SW 1271 (cell line): ENCODE measurements around the gene OSCP1.

Source experiments
- DNase-seq, 2 experiments: peaks; one replicate each; lab custom pipeline; 2025; lab: John Stamatoyannopoulos, UW

Gene OSCP1

GRCh38 chr1:36401602-36402503 lies 48.4 kb downstream of the OSCP1 start:
- no peak for DNase-seq

GRCh38 chr1:36400825-36401601 lies 49.2 kb downstream of the OSCP1 start:
- no peak for DNase-seq

DNA sequence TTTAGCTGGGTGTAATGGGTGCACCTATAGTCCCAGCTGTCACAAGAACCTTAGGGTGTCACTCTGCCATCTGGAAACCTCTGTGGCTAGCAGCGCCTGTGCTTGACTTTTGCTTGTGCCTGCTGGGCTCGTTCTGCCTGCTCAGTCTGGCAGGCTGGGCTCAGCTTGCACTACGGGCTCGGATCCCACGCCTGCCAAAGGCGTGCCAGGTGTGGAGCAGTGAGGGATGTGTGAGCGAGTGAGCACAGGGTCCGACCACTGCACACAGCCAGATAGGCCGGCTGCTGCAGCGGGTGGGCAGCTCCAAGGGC lies 49.8 kb downstream of the OSCP1 start:
- no peak for DNase-seq

DNA sequence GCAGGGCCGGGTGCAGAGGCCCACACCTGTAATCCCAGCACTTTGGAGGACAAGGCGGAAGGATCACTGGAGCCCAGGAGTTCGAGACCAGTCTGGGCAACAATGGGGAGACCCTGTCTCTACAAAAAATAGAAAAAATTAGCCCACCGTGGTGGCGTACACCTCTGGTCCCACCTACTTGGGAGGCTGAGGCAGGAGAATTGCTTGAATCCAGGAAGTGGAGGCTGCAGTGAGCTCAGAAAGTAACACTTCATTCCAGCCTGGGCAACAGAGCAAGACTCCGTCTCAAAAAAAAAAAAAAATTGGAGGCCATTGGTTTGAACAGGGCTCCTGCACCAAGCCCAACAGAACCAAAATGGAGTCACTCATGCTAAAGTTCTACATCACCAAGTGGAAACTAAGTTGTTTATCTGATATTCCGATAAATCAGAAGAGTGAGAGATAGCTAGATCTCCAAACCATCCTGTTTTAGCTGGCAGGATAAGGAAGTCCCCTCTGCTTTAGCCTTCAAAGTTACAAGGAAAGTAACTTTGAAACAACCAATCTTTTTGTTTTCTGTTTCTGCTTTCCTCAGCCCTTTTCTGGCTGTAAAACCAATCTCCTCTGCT lies 51.8 kb downstream of the OSCP1 start:
- DNase-seq = no peak

- peak; percentile 69 to 81 for DNase-seq
These were observed 52.6 kb downstream of the OSCP1 start, which contains the start of gene LSM10 for GRCh38 chr1:36397378-36398230. TSS of gene LSM10 (minus strand) at chr1:36397908. CDS start at chr1:36394129, 3,779 bp downstream.

DNA sequence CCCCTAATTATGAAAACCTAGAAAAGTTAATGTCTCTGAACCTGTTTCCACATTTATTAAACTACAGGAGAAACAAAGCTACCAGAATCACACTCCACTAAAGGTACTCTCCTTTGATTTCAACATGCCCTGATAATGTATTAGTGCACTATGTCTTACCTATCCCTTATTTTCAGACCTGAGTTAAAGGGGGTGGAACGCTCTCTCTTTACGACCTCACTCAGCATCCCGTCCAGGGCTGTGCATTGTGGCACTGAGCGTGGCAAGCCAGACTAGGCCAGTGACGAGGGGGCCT lies 53.2 kb downstream of the OSCP1 start:
- no peak for DNase-seq

- DNase-seq = no peak
These were observed 53.9 kb downstream of the OSCP1 start for GRCh38 chr1:36396359-36396758.

GRCh38 chr1:36393686-36394085 lies 56.6 kb downstream of the OSCP1 start:
- DNase-seq = no peak

DNA sequence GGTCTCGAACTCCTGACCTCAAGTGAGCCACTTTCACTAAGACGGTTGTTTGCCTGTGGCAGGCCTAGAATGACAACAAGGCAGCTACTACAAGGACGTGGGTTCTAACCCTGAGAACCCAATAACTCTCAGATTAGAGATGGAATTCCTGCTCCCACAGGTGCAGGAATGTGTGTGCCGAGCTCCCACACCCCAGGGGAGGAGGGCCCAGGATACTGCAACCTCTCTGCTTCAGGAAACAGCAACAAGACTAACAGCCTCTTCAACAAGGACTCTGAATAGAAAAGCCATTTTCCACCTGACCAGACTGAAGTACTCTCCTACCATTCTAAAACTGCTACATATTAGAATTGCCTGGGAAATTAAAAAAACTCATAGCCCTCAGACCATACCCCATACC lies 57.4 kb downstream of the OSCP1 start:
- no peak for DNase-seq

DNA sequence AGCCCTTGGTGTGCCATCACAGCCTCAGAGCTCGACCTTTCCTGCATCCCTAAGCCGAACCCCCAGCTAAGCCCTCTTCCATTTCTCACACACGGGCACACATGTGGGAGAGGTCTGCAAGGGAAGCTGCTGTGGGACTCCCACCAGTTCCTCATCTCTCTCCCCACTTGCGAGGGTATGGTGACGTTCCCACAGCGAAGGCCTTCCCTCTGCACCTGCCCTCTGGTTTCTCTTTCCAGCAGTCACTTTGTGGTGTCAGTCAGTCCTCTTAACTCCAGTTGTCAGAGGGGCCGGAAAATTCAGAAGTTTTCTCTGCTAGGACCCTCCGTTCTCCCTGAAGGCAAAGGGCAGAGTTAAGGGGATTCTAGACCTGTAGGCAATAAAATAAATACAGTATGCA lies 59.0 kb downstream of the OSCP1 start:
- DNase-seq = no peak

DNA sequence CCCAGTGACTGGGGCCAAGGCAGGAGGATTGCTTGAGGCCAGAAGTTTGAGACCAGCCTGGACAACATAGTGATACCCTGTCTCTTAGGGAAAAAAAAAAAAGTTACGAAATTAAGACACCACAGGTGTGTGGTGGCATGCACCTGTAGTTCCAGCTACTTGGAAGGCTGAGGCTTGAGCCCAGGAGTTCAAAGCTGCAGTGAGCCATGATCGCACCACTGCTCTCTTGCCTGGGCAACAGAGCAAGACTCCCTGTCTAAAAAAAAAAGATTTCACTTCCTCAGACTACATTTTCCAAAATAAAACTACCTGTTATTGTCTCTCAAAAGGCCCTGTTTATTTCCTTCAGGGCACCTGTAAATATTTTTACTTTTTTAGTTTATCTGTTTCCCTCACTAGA lies 59.8 kb downstream of the OSCP1 start:
- DNase-seq = no peak

- DNase-seq = no peak
These were observed 60.3 kb downstream of the OSCP1 start for GRCh38 chr1:36389999-36390398.

- no peak for DNase-seq
These were observed 61.0 kb downstream of the OSCP1 start for GRCh38 chr1:36389261-36389660.

GRCh38 chr1:36387141-36387949 lies 62.9 kb downstream of the OSCP1 start:
- no peak for DNase-seq

DNA sequence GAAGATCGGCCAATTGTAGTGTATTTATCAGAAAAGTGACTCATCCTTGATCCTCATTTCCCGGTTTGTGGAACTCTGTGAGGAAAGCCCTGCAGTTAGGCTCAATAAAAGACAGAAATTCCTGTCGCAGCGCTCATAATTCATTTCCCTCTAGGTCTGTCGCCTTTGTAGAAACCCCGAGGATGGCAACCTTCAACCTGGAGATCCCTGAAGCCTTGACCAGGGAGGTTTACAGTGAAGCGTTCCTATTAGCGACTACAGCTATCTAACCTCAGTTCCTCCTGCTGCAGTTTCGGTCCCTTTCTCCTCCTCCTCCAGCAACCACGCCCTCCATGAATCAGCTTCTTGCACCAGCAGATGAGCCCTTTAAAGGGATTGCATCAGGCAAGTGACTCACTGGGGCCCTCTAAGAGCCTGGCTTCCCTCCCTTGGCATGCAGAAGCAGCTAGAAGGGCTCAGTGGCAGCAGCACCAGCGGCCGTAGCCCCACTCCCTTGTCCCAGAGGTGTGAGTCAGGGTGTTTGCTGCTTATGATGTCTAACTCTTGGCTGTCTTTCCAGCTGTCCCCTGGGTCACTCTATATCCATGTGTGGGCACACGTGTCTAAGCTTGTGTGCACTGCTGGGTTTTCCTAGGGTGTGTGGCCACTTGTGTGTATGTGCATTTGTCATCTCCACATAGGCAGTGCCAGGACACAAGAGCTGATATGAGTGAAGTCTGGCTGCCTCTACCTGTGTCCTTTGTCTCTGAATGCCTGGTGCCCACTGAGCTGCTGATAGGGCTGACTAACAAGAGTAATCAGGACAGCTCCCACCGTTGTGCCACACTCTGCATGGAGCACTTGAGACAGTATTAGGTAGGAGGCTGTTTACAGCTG lies 63.7 kb downstream of the OSCP1 start:
- peak; percentile 93 to 97 for DNase-seq

- peak; percentile 95 to 97 for DNase-seq
These were observed 64.6 kb downstream of the OSCP1 start, which contains the start of gene STK40 for GRCh38 chr1:36385410-36386264. TSS of gene STK40 (minus strand) at chr1:36385924. CDS start at chr1:36361332, 24,592 bp downstream.

DNA sequence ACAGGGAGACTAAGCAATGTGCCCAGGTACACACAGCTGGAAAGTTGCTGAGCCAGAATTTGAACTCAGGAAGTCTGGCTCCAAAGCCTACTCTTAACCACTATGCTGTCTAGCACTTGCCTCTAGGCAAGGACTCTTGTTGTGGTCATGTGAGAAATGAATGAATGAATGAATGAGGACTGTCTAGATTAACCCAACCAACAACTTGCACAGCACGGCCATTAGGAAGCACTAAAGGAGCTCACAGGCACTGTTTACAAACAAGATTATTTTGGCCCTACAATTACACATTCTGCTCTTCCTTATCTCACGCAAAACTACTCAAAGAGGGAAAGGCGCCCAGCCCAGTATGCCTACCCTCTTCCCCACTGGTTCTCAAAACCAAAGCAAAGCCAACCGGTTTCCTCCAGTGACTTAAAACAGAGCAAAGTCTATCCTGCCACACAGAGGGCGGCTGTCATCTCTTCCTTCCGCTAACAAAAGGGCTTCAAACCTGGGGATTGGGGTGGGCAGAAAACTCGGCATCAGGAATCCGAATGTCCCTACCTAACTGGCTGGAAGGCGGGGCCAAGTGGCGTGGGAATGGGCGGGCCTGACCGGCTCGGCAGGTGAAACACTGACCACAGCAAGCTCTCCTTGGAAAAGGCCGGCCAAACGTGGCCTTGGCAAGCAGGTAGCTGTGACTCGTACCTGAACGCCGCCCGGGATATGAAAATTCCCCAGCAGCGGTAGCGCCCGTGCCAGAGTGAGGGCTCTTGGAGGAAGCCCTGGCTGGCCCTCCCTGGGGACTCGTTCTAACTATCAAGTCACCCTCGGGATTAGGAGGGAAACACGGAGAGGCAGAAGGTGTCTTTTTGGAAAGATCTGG lies 65.5 kb downstream of the OSCP1 start:
- DNase-seq = peak in 1 of 2 experiments; percentile 31

- DNase-seq = no peak
These were observed 67.0 kb downstream of the OSCP1 start for GRCh38 chr1:36383240-36383639.
